GM19351 (cell line): ENCODE results near the gene CLIP2.

Experiments
- ATAC-seq: cut with Tn5 transposase; IDR thresholded peaks from one replicate; pipeline ENCODE4 v1.9.1; 2021; ENCODE audit warnings: mild to moderate bottlenecking, moderate library complexity; ENCODE audit not compliant: unreplicated experiment

The CLIP2 gene

GRCh38 chr7:74269757-74270277 lies 19.4 kb upstream of the CLIP2 start:
- no peak for ATAC-seq

- ATAC-seq: no peak
Observed at GRCh38 chr7:74271742-74272141, 17.5 kb upstream of the CLIP2 start.

DNA sequence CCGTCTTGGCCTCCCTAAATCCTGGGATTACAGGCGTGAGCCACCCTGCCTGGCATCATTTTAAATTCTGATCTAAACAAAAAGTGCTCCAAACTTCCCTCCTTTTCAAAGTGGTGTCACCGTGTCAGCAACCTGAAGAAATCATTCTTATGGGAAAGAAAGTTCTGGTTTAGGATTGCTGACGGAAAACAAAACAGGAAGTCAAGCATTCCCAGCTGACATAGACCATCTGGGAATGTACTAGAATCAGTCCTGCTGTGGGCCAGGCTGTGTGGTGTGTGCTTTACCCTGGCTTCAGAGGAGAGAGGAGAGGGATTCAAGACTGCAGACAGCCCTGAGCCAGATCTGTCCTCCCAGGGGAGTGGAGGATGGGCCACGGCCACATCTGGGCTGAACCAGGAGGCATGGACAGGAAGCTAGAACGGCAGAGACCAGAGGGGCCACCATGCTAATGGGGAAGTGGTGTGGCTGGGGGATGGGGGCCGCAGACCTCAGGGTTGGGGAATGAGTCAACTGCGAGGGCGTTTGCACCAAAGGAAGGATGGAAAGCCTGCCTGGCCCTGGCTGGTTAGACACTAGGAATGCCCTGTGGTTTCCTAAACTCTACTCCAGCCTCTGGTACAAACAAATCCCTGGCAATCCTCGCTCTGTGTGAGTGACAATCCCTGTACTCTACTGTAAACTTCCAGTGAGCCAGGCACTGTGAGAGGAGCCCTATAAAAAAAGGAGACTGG lies 16.7 kb upstream of the CLIP2 start:
- peak; percentile 77 for ATAC-seq

- ATAC-seq: no peak
Observed at GRCh38 chr7:74275401-74275881, 13.8 kb upstream of the CLIP2 start.

DNA sequence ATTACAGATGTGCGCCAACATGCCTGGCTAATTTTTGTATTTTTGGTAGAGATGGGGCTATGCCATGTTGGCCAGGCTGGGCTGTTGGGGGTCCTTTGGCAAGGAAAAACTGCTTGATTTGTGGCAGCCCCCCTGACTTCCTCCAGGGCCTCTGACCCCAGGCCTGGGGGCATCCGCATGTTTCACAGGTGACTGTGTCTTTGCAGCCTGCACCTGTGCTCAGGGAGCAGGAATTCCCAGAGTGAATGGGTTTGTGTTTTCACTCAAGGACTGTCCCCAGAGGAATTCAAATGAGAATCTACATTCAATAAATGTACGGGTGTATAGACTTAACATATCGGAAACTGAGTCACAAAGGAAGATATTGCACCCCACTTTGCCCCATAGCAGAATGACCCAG lies 11.6 kb upstream of the CLIP2 start:
- ATAC-seq: no peak

DNA sequence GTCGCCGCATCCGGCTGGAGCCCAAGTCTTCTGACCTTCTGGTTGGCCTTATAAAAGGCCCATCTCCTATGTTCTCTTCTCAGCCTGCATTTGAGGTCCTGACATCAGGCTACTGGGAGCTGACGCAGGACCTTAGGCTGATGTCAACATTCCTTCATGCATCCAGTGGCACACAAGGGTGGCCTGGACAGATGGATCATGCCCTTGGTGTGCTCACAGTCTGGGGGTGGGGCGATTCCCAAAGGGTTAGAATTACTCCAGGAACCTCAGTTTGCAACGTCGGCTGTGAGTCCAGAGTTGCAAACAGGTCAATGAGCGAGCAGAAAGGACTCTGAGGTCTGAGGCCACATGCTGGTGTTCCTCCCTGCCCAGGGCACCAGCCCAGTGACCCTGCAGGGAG lies 8.2 kb upstream of the CLIP2 start:
- no peak for ATAC-seq

GRCh38 chr7:74282748-74283459 lies 6.3 kb upstream of the CLIP2 start:
- no peak for ATAC-seq

GRCh38 chr7:74283858-74284447 lies 5.3 kb upstream of the CLIP2 start:
- ATAC-seq: no peak

DNA sequence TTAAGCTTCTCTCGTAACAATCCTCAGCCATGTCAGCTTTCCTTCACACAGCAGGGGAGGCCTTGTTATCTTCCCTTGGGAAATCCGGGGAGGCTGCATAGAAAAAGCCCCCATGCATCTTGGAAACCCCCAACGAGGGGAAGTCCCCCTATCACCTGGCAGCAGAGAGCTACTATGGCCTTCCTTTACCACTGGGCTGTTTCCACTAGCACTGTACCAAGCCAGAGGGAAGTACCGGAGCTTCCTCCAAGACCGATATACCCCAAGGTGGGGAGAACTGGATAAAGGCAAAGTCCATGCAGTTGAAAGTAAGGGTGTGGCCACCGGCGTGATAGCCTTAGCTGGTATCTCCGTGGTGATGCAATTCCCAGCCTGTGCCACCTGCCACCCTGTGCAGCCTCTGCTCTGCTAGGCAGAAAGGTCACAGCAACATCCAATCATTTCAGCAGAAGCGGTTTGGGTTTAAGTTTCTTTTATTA lies 4.4 kb upstream of the CLIP2 start:
- no peak for ATAC-seq

GRCh38 chr7:74286131-74286530 lies 3.1 kb upstream of the CLIP2 start:
- no peak for ATAC-seq

GRCh38 chr7:74287303-74288033 lies 1.7 kb upstream of the CLIP2 start:
- no peak for ATAC-seq

- no peak for ATAC-seq
Observed at GRCh38 chr7:74288034-74288881, 949 bp upstream of the CLIP2 start.

DNA sequence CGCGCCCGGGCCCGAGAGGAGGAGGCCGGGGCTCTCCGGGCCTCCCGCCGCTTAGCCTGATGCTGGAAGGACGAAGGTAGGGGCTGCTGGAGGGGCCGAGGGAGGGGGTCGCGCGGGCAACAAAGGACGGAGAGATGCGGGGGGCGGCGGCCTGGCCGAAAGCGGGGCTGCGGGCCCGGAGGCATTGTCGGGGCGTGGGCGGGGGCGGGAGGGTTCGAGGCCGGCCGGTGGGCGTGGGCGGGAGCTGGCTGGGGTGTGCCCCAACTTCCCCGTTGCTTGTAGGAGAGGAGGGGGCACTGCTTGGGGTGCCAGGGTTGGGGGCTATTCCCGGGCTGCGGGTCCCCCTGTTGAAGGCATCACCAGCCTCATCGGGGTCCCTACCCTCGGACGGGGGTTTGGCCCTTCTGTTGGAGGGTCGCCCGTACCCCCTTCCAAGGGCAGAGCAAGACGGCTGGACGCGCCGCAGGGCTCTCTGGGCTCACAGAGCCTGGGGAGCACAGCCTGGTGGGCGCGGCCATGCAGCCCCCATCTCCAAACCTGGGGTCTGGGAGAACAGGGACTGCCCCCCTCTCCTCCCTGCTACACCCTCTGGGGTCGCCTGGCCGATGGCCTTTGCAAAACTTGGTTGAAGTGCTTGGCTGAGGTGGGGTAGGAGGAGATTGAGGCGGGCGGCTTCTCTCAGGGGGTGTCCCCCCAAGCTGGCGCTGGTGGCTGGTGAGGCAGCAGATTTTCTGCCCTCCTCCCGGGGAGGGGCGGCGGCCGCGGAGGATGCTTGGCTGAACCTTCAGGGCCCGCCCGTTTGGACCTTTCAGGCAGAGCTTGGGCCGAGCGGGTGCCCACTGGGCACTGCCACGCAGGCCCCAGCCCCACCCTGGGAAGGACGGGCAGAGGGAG lies 699 bp downstream of the CLIP2 start:
- peak; percentile 10 for ATAC-seq

GRCh38 chr7:74290553-74290950 lies 1.3 kb downstream of the CLIP2 start:
- no peak for ATAC-seq

DNA sequence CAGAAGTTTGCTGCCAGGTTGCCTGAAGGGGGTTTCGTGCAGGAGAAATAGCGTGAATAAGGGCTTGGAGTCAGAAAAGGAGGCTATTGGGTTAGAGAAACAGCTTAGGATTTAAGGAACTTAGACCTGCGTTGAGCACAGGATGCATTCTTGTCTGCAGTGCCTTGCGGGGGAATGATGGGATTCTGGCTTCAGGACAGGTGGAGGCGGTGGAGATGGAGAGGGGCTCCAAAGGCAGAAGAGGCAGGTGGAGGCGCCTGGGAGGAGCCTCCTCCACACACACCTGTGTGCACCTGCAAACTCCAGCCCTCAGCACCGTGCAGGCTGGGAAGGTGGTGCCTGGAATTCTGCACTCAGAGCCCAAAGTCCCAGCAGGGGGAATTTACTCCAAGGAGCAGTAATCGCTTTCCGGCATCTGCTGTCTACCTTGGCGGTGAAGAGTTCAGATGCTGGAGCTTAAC lies 1.8 kb downstream of the CLIP2 start:
- ATAC-seq: no peak

GRCh38 chr7:74291535-74291934 lies 2.3 kb downstream of the CLIP2 start:
- no peak for ATAC-seq

DNA sequence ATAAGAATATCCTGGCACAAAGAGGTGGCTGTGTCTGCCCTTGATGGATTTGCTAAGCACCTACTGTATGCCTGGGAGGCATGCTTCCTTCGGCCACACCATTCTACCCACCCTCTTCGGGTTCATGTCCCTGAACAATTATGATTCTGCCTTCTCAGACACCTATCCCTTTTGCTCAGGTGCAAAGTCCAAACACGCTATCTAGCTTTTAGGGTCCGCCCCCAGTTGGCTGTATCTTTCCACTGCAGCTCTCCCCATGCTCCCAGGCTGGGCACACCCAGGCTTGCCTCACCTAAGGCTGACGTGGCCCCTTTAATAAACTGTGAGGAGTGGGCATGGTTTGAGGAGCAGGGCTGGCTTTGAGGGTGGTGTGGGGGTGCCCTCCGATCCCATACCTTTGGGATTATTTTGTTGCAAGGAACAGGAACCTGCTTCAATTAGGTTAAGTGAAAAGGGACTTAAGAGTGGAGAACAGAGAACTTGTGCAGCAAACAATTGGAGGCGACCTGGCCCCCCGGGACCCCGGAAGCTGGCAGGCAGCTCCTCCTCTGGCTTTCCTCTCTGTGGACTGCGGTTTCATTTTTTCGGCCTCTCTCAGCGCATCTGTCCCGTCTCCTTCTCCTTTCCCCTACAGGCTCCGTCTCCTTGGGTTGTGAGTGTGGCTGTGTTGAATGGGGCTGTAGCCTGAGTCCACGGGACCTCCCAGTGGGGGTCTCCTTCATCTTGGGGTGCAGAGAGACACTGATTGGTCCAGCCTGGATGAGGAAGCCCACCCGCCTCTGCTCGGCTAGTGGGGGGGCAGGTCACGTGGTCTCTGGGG lies 3.8 kb downstream of the CLIP2 start:
- no peak for ATAC-seq

DNA sequence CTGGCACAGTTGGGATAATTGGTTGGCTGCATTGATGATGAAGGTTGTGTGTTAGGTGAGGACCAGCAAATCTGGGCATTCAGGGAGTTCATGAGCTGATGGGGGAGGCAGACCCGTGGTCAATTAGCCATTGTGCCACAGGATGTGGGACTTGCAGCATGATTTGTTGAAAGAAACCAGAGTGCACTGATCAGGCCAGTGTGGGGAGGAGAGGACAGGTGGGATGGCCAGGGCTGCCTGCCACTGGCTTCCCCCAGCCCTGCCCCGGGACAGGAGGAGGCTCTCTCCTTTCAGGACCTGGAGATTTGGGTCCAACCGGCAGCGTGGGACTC lies 4.3 kb downstream of the CLIP2 start:
- no peak for ATAC-seq
